Measurements from ENCODE around the gene NEK1. TPM values are rescaled to one million over a fixed set of nuclear protein-coding genes. Genes with fewer than 3 reads are reported as not detected.
"Not testable (repeated sequence)": the region's sequence is repeated elsewhere in the genome, so short reads cannot be mapped to it uniquely, and the experiment has no call there.

NEK1 gene
- total RNA-seq, 2 donors from 2014 or later: 11.8 to 13.5 TPM

DNA sequence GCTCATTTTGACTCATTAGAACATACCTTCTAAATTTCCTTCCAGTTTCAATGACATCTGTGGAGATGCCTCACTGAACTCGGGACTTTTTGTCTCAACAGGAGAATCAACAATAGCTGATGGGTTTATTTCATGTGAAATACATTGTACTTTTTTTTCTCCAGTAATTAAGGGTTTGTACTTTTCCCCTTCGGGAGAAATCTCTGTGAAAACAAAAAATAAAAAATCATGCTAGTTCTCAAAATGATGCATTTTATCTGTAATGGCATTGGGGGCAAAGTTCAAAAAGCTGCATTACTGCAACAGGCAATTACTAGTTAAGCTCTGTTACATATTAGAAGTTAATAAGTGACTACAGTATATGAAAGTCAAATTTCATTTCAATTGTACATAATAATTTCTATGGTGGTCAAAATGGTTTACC lies 174.3 kb downstream of the NEK1 start:
- H3K9me3 ChIP-seq (ENCODE audit: control insufficient read depth, low read length, poor library complexity, severe bottlenecking): no peaks in the 10 kb centered on the region
- ATAC-seq: no peak
- no peak overlapping the region for H3K4me3 Mint-ChIP-seq
- peaks cover 2% of the 10 kb centered on the region for H3K4me1 Mint-ChIP-seq
- no peak overlapping the region for H3K27ac Mint-ChIP-seq
- DNase-seq: no peak
- H3K36me3 Mint-ChIP-seq (ENCODE audit: low read depth): peaks cover 5% of the 10 kb centered on the region
- H3K27me3 Mint-ChIP-seq: no peaks in the 10 kb centered on the region

DNA sequence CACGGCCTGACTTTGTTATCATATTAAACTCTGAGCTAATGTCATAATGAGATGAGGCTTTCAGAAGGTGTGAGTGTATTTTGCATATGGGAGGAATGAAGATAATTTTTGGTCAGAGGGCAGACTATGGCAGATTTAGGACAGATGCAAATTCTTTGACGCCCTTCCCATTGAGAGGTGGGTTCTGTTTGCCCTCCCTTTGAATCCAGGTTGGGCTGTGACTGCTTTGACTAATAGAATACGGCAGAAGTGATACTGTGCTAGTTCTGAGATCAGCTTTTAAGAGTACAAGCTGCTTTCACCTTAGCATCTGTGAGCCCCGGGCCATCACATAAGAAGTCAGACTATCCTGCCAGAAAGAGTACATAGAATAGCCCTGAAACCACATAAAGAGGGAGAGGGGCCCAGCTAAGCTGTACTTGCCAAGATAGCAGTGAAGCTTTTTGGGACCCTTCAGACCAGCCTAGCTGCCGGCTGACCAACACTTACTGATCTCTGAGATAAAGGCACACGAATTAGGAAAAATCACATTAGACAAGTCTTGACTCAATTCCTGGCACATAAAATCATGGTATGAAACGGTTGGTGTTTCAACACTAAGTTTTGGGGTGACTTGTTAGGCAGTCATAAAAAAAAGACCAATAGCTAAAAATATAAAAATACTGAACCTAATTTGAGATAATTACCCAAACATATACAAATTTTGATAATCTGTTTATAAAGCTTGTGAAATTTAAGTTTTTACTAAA lies 174.9 kb downstream of the NEK1 start:
- H3K36me3 Mint-ChIP-seq (ENCODE audit: low read depth): peaks cover 5% of the 10 kb centered on the region
- H3K4me3 Mint-ChIP-seq: no peak overlapping the region
- H3K4me1 Mint-ChIP-seq: peaks cover 2% of the 10 kb centered on the region
- DNase-seq (no peak), ATAC-seq (no peak)
- no peak overlapping the region for H3K27ac Mint-ChIP-seq
- H3K9me3 ChIP-seq (ENCODE audit: control insufficient read depth, low read length, poor library complexity, severe bottlenecking): no peaks in the 10 kb centered on the region
- no peaks in the 10 kb centered on the region for H3K27me3 Mint-ChIP-seq

DNA sequence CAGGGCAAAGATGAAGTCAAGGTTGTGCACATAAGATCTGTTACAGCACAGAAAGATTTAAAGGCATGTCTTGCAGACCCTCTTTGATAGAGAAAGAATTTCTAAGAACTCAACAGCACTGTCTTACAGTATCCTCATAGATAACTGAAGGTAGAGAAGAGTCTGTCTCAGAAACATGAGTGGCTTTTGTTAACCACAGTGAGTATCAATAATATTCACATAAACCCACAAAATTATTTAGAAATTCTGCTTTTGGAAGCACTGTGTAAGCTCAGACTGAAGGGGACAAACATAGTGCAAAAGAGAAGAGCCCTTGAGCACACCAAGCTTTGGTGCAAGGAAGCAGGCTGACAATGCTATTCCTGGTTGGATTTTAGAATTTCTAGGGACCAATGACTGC lies 175.6 kb downstream of the NEK1 start:
- DNase-seq (no peak), ATAC-seq (no peak)
- Mint-ChIP-seq H3K36me3 (ENCODE audit: low read depth) (peaks cover 5% of the 10 kb centered on the region), H3K4me3 (no peak overlapping the region), H3K27me3 (no peaks in the 10 kb centered on the region), H3K4me1 (peaks cover 2% of the 10 kb centered on the region), H3K27ac (no peak overlapping the region)
- H3K9me3 ChIP-seq (ENCODE audit: control insufficient read depth, low read length, poor library complexity, severe bottlenecking): no peaks in the 10 kb centered on the region

DNA sequence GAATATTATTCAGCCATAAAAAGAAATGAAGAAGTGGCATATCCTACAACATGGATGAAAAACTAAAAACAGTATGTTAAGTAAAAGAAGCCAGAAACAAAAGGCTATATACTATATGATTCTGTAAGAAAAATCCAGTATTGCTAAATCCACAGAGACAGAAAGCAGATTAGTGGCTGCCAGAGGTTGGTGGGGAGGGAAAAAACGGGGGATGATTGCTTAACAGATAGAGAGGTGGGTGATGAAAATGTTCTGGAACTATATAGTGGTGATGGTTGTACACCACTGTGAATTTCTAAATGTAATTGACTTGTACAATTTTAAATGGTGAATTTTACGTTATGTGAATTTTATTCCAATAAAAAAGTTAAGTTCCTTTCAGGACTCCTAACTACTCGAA lies 184.0 kb downstream of the NEK1 start:
- H3K9me3 ChIP-seq (ENCODE audit: control insufficient read depth, low read length, poor library complexity, severe bottlenecking): no peaks in the 10 kb centered on the region
- Mint-ChIP-seq H3K4me1 (no peaks in the 10 kb centered on the region), H3K27me3 (no peaks in the 10 kb centered on the region), H3K27ac (no peak overlapping the region), H3K4me3 (no peak overlapping the region), H3K36me3 (ENCODE audit: low read depth) (peaks cover 5% of the 10 kb centered on the region)
- no peak for DNase-seq
- no peak for ATAC-seq

DNA sequence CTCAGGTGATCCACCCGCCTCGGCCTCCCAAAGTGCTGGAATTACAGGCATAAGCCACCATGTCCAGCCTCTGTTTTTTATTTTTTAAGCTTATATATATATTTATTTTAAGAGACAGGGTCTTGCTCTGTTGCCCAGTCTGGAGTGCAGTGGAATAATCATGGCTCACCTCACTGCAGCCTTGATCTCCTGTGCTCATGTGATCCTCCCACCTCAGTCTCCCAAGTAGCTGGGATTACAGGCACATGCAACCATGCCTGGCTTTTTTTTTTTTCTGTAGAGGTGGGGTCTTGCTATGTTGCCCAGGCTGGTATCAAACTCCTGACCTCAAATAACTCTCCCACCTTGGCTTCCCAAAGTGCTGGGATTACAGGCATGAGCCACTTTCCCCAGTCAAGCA lies 184.7 kb downstream of the NEK1 start:
- not testable (repeated sequence) for DNase-seq; H3K4me1 Mint-ChIP-seq; H3K4me3 Mint-ChIP-seq; H3K9me3 ChIP-seq (ENCODE audit: control insufficient read depth, low read length, poor library complexity, severe bottlenecking); ATAC-seq; H3K27me3 Mint-ChIP-seq; H3K27ac Mint-ChIP-seq; H3K36me3 Mint-ChIP-seq (ENCODE audit: low read depth)

DNA sequence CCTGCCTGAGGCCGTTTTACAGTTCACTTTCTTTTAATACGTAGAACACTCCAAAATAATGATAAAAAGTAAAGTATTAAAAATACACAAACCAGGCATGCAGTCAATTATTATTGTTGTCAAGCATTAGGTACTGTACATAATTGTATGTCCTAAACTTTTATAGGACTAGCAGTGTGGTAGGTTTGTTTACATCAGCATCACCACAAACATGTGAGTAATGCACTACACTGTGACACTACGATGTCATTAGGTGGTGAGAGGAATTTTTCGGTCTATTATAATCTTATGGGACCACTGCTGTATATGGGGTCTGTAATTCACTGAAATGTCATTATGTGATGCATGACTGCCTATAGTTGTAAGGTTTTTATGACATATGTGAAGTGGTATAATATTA lies 192.1 kb downstream of the NEK1 start:
- no peaks in the 10 kb centered on the region for H3K9me3 ChIP-seq (ENCODE audit: control insufficient read depth, low read length, poor library complexity, severe bottlenecking)
- no peak for ATAC-seq
- no peak for DNase-seq
- no peaks in the 10 kb centered on the region for H3K27me3 Mint-ChIP-seq
- H3K4me3 Mint-ChIP-seq: no peak overlapping the region
- H3K27ac Mint-ChIP-seq: no peak overlapping the region
- peaks cover 3% of the 10 kb centered on the region for H3K4me1 Mint-ChIP-seq
- peaks cover 8% of the 10 kb centered on the region for H3K36me3 Mint-ChIP-seq (ENCODE audit: low read depth)

DNA sequence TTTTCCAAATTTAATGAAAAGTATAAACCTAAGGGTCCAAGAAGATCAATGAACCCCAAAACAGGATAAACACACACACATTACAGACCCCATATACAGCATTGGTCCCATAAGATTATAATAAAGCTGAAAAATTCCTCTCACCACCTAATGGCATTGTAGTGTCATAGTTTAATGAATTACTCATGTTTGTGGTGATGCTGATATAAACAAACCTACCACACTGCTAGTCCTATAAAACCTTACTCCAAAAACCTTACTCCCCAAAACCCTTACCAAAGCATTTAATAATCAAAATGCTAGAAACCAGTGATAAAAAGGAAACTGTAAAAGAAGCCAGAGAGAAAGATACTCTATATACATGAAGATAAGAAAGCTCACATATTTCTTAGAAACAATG lies 193.5 kb downstream of the NEK1 start:
- H3K4me1 Mint-ChIP-seq: peaks cover 3% of the 10 kb centered on the region
- H3K36me3 Mint-ChIP-seq (ENCODE audit: low read depth): peaks cover 6% of the 10 kb centered on the region
- ATAC-seq (no peak), DNase-seq (no peak)
- H3K27me3 Mint-ChIP-seq: no peaks in the 10 kb centered on the region
- H3K27ac Mint-ChIP-seq: no peak overlapping the region
- no peak overlapping the region for H3K4me3 Mint-ChIP-seq
- no peaks in the 10 kb centered on the region for H3K9me3 ChIP-seq (ENCODE audit: control insufficient read depth, low read length, poor library complexity, severe bottlenecking)

DNA sequence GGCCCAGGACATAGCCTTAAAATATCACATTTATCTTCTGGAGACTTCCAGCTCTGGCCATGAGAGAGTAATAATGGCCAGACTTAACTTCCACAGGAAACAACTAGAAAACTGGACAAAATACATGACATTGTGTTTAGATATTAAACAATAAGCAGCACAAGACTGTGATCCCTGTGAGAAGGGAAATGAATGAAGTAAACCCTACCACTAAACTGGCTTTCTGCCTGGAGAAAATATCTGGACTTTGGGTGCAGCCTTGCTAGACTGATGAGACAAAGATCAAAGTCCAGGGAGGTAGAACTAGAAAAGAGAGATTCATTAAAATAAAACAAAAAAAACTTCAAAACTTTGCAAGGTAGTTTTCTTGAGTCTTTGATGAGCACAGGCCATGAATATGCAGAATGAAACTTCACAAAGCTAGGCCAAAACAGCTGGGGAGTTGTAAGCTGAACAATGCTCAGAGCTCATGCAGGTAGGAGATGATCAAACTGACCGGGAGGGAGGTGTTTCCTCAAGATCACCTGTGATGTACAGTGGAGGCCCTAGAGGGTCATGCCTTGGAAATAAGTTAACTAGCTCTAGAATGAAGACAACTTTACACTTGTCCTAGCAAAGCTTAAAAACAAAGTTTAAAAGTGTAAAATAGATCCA lies 194.6 kb downstream of the NEK1 start:
- peaks cover 3% of the 10 kb centered on the region for H3K4me1 Mint-ChIP-seq

DNA sequence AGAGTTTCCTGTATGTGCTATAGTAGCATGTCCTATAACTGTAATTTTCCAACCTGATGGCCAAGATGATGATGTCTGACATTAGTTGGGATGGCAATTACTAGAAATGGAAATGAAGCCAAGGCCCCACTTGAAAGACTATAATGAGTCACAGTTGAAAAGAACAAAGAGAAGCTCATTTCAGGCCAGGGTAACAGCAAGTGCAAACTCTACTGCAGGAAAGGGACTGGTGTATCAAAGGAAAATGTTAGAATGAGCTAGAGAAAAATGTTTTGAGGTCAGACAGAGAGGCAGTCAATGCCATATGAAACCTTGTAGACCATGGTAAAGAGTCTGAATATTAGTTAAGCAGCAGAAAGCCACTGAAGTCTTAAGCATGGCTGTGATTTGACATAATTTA lies 195.4 kb downstream of the NEK1 start:
- ATAC-seq: no peak
- H3K9me3 ChIP-seq (ENCODE audit: control insufficient read depth, low read length, poor library complexity, severe bottlenecking): no peaks in the 10 kb centered on the region
- Mint-ChIP-seq H3K27me3 (no peaks in the 10 kb centered on the region), H3K4me1 (peaks cover 4% of the 10 kb centered on the region), H3K36me3 (ENCODE audit: low read depth) (peaks cover 2% of the 10 kb centered on the region), H3K4me3 (no peak overlapping the region), H3K27ac (no peak overlapping the region)
- DNase-seq: no peak

More for the DNA sequence above, 194.6 kb downstream of the NEK1 start:
- peaks cover 6% of the 10 kb centered on the region for H3K36me3 Mint-ChIP-seq (ENCODE audit: low read depth)
- no peaks in the 10 kb centered on the region for H3K9me3 ChIP-seq (ENCODE audit: control insufficient read depth, low read length, poor library complexity, severe bottlenecking)
- no peaks in the 10 kb centered on the region for H3K27me3 Mint-ChIP-seq
- H3K4me3 Mint-ChIP-seq: no peak overlapping the region
- H3K27ac Mint-ChIP-seq: no peak overlapping the region
- ATAC-seq: no peak
- DNase-seq: no peak

DNA sequence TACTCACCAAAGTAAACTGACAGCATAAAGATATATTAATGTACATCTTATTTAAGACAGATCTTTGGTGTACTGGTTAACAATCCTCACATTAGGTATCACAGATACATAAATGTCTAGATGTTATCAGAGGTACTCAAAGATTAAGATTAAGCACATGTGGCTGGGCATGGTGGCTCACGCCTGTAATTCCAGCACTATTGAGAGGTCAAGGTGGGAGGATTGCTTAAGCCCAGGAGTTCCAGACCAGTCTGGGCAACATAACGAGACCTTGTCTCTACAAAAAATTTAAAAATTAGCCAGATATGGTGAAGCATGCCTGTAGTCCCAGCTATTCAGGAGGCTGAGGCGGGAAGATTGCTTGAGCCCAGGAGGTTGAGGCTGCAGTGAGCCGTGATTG lies 195.9 kb downstream of the NEK1 start:
- no peak for DNase-seq
- no peak for ATAC-seq
- Mint-ChIP-seq H3K27ac (no peak overlapping the region), H3K27me3 (no peaks in the 10 kb centered on the region), H3K36me3 (ENCODE audit: low read depth) (no peaks in the 10 kb centered on the region), H3K4me1 (peaks cover 3% of the 10 kb centered on the region), H3K4me3 (no peak overlapping the region)
- H3K9me3 ChIP-seq (ENCODE audit: control insufficient read depth, low read length, poor library complexity, severe bottlenecking): no peaks in the 10 kb centered on the region

DNA sequence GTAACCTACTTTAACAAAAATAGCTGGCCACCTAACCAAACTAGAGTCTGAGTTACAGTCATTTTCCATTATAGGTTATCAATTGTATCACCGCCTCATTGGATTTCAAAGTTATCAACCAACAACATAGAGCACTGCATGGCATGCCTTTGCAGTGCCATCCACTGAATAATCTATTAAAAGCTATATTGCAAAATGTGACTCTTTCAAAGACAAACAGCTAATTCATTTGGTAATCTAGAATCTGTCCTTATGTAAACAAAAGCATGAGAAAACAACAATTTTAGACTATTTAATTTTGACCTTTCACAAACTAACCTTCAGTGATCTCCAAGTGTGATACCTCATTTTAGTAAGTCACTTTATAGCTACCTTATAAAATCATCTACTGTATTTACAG lies 197.5 kb downstream of the NEK1 start:
- H3K9me3 ChIP-seq (ENCODE audit: control insufficient read depth, low read length, poor library complexity, severe bottlenecking): no peaks in the 10 kb centered on the region
- Mint-ChIP-seq H3K36me3 (ENCODE audit: low read depth) (no peaks in the 10 kb centered on the region), H3K4me3 (no peak overlapping the region), H3K27ac (no peak overlapping the region), H3K4me1 (peaks cover 10% of the 10 kb centered on the region), H3K27me3 (no peaks in the 10 kb centered on the region)
- DNase-seq (no peak), ATAC-seq (no peak)

DNA sequence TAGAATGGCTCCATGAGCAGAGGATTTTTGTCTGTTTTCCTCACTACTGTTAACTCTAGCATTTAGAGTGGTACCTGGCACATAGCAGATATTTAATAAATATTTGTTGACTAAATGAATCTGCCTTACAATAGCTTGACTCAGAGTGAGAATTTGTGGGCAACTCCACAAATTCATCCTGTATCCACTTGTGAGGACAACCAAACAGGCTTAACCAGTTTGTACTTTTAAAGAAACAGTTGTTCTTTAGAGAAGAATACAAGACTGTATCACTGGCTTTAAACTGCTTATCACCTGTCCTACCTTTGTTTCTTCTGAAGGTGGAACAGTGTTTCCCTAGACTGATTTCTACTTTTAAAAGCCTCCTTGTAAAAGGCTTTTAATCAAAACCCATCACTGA lies 200.3 kb downstream of the NEK1 start:
- Mint-ChIP-seq H3K4me1 (peaks cover 10% of the 10 kb centered on the region), H3K36me3 (ENCODE audit: low read depth) (no peaks in the 10 kb centered on the region), H3K4me3 (no peak overlapping the region), H3K27me3 (no peaks in the 10 kb centered on the region), H3K27ac (peak overlapping the region; percentile 11)
- DNase-seq (no peak), ATAC-seq (no peak)
- no peaks in the 10 kb centered on the region for H3K9me3 ChIP-seq (ENCODE audit: control insufficient read depth, low read length, poor library complexity, severe bottlenecking)

DNA sequence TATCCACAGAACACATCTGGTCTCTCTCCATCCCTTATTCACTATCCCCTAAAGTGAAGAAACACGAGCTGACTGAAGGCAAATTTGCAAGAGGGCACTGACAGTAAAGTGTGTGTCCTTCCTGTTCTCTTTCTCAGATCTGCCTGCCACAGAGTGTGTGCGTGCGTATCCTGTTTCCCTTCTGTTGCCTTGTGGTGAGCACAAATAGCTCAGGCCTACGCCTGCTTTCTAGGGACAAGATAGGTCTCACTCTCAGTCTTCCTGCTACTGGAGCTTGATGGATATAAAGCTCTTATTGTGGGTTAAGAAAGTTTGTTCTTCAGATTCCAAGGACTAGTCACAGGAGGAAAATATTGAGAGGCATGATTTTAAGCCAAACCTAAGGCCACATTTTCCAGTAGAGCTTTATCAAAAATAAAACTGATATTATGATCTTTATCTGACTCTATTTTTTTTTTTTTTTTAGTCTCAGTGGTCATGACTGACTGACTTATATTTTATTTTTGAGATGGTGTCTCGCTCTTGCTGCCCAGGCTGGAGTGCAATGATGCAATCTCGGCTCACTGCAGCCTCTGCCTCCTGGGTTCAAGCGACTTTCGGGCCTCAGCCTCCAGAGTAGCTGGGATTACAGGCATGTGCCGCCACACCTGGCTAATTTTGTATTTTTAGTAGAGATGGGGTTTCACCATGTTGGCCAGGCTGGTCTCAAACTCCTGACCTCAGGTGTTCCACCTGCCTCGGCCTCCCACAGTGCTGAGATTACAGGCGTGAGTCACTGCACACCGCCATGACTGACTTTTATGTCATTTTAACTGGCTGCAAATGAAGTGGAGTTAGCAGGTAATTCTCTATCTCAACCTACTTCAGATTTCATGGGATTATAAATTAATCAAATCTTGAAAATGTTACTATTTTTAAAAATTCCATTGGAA lies 201.3 kb downstream of the NEK1 start:
- Mint-ChIP-seq H3K27me3 (no peaks in the 10 kb centered on the region), H3K4me1 (peaks cover 10% of the 10 kb centered on the region), H3K27ac (peak overlapping the region; percentile 87), H3K36me3 (ENCODE audit: low read depth) (no peaks in the 10 kb centered on the region), H3K4me3 (peak overlapping the region; percentile 59)
- DNase-seq (peak in 1 of 3 donors; percentile 16), ATAC-seq (peak; percentile 99)
- no peaks in the 10 kb centered on the region for H3K9me3 ChIP-seq (ENCODE audit: control insufficient read depth, low read length, poor library complexity, severe bottlenecking)

Data from T-helper 17 cell (primary cell).